Subcutaneous abdominal adipose tissue (tissue), 5 donors: ENCODE results near the gene SLC25A42.
"Not testable (repeated sequence)": the region's sequence is repeated elsewhere in the genome, so short reads cannot be mapped to it uniquely, and the experiment has no call there.

ENCODE experiments used
- H3K27ac ChIP-seq: one replicate; pipeline ENCODE4 v1.7.0; 2013; ENCODE audit warnings: low read depth, mild to moderate bottlenecking, inconsistent platforms, low read length, moderate library complexity
- H3K27me3 ChIP-seq, 5 donors: one replicate each; pipeline ENCODE4 v1.7.0; 2013; ENCODE audit warnings: low read length in 5 of 5, inconsistent platforms in 1 of 5; ENCODE audit not compliant: control insufficient read depth in 5 of 5, insufficient read depth in 4 of 5
- H3K36me3 ChIP-seq, 5 donors: one replicate each; pipeline ENCODE4 v1.7.0; 2013; ENCODE audit warnings: low read length in 5 of 5; ENCODE audit not compliant: control insufficient read depth in 5 of 5, insufficient read depth in 5 of 5
- H3K4me1 ChIP-seq, 5 donors: one replicate each; pipeline ENCODE4 v1.7.0; 2013; ENCODE audit warnings: low read length in 5 of 5, mild to moderate bottlenecking in 3 of 5, moderate library complexity in 1 of 5; ENCODE audit not compliant: control insufficient read depth in 5 of 5, insufficient read depth in 5 of 5
- H3K4me3 ChIP-seq, 5 donors: one replicate each; pipeline ENCODE4 v1.7.0; 2013; ENCODE audit warnings: low read length in 5 of 5, low read depth in 1 of 5
- H3K9ac ChIP-seq, 5 donors: one replicate each; pipeline ENCODE4 v1.7.0; 2013; ENCODE audit warnings: low read length in 5 of 5, mild to moderate bottlenecking in 4 of 5, moderate library complexity in 3 of 5
- H3K9me3 ChIP-seq, 5 donors: one replicate each; pipeline ENCODE4 v1.7.0; 2013; ENCODE audit warnings: low read length in 5 of 5; ENCODE audit not compliant: control insufficient read depth in 5 of 5
- donor health status: healthy.
- donor health status: healthy.
- donor health status: healthy.
- donor health status: healthy.
- donor health status: healthy.

Gene SLC25A42

GRCh38 chr19:19063183-19064097, at the start of gene SLC25A42:
SLC25A42 (plus strand) TSS chr19:19063994; CDS start chr19:19096125, 32,131 bp downstream.
- H3K27me3 ChIP-seq = no peaks in the 10 kb centered on the region
- no peaks in the 10 kb centered on the region for H3K9me3 ChIP-seq
- H3K4me3 ChIP-seq = peak within 1 kb of the TSS; percentile 79 to 94 (median 89)
- peak within 1 kb of the TSS; percentile 4 to 88 (median 78) for H3K9ac ChIP-seq
- peaks cover 7 to 60% (median 57%) of the 10 kb centered on the region in 5 donors for H3K4me1 ChIP-seq
- peak within 1 kb of the TSS; percentile 44 for H3K27ac ChIP-seq
- H3K36me3 ChIP-seq = peaks cover 0 to 6% (median 3%) of the 10 kb centered on the region in 5 donors

- H3K27ac ChIP-seq = no peak overlapping the region
- H3K4me3 ChIP-seq = no peak overlapping the region
- no peaks in the 10 kb centered on the region for H3K27me3 ChIP-seq
- peaks cover 5 to 74% (median 59%) of the 10 kb centered on the region in 5 donors for H3K36me3 ChIP-seq
- H3K4me1 ChIP-seq = peaks cover 0 to 3% (median 0%) of the 10 kb centered on the region in 5 donors
- H3K9me3 ChIP-seq = no peaks in the 10 kb centered on the region
- H3K9ac ChIP-seq = no peak overlapping the region
These were observed 42.7 kb upstream of the SLC25A42 start for GRCh38 chr19:19021115-19021514.

- Histone ChIP-seq H3K9ac (no peak overlapping the region), H3K9me3 (no peaks in the 10 kb centered on the region), H3K36me3 (peaks cover 4 to 74% (median 57%) of the 10 kb centered on the region in 5 donors), H3K27me3 (no peaks in the 10 kb centered on the region), H3K27ac (no peak overlapping the region), H3K4me1 (peaks cover 0 to 3% (median 0%) of the 10 kb centered on the region in 5 donors), H3K4me3 (no peak overlapping the region)
These were observed 41.3 kb upstream of the SLC25A42 start for GRCh38 chr19:19022380-19022961.

GRCh38 chr19:19023376-19023775, 40.4 kb upstream of the SLC25A42 start:
- not testable (repeated sequence) for H3K4me3 ChIP-seq, H3K9ac ChIP-seq, H3K27ac ChIP-seq, H3K27me3 ChIP-seq, H3K4me1 ChIP-seq, H3K9me3 ChIP-seq
- H3K36me3 ChIP-seq = peaks cover 8 to 75% (median 58%) of the 10 kb centered on the region in 5 donors

GRCh38 chr19:19025861-19026260, 37.9 kb upstream of the SLC25A42 start:
- peaks cover 9 to 85% (median 63%) of the 10 kb centered on the region in 5 donors for H3K36me3 ChIP-seq

GRCh38 chr19:19026299-19026971, 37.4 kb upstream of the SLC25A42 start:
- H3K36me3 ChIP-seq = peaks cover 9 to 85% (median 63%) of the 10 kb centered on the region in 5 donors
- H3K9ac ChIP-seq = peak overlapping the region in 3 of 5 donors; percentile 12 to 53 (median 17)
- no peak overlapping the region for H3K27ac ChIP-seq

More at GRCh38 chr19:19025861-19026260, 37.9 kb upstream of the SLC25A42 start:
- Histone ChIP-seq H3K4me3 (no peak overlapping the region), H3K9me3 (no peaks in the 10 kb centered on the region), H3K27me3 (no peaks in the 10 kb centered on the region), H3K4me1 (peaks cover 0 to 3% (median 0%) of the 10 kb centered on the region in 5 donors), H3K9ac (peak overlapping the region in 1 of 5 donors; percentile 48), H3K27ac (no peak overlapping the region)

GRCh38 chr19:19027228-19027627, 36.6 kb upstream of the SLC25A42 start:
- H3K27ac ChIP-seq = no peak overlapping the region
- peaks cover 9 to 78% (median 62%) of the 10 kb centered on the region in 5 donors for H3K36me3 ChIP-seq
- no peak overlapping the region for H3K4me3 ChIP-seq
- H3K9ac ChIP-seq = no peak overlapping the region
- no peaks in the 10 kb centered on the region for H3K27me3 ChIP-seq
- no peaks in the 10 kb centered on the region for H3K9me3 ChIP-seq
- H3K4me1 ChIP-seq = peaks cover 2 to 8% (median 6%) of the 10 kb centered on the region in 5 donors

More at GRCh38 chr19:19026299-19026971, 37.4 kb upstream of the SLC25A42 start:
- H3K27me3 ChIP-seq = no peaks in the 10 kb centered on the region
- H3K9me3 ChIP-seq = no peaks in the 10 kb centered on the region
- H3K4me3 ChIP-seq = no peak overlapping the region
- H3K4me1 ChIP-seq = peaks cover 0 to 2% (median 0%) of the 10 kb centered on the region in 5 donors

GRCh38 chr19:19028526-19028925, 35.3 kb upstream of the SLC25A42 start:
- peaks cover 9 to 65% (median 49%) of the 10 kb centered on the region in 5 donors for H3K36me3 ChIP-seq
- H3K4me1 ChIP-seq = peaks cover 2 to 15% (median 14%) of the 10 kb centered on the region in 5 donors
- no peak overlapping the region for H3K27ac ChIP-seq
- H3K9me3 ChIP-seq = no peaks in the 10 kb centered on the region
- H3K4me3 ChIP-seq = no peak overlapping the region
- no peak overlapping the region for H3K9ac ChIP-seq
- H3K27me3 ChIP-seq = no peaks in the 10 kb centered on the region

GRCh38 chr19:19031891-19032290, 31.9 kb upstream of the SLC25A42 start:
- Histone ChIP-seq H3K36me3 (peaks cover 9 to 32% (median 21%) of the 10 kb centered on the region in 5 donors), H3K4me3 (peak overlapping the region in 1 of 5 donors; percentile 93), H3K4me1 (peaks cover 2 to 25% (median 23%) of the 10 kb centered on the region in 5 donors), H3K27ac (peak overlapping the region; percentile 90), H3K9ac (peak overlapping the region in 3 of 5 donors; percentile 51 to 95 (median 61)), H3K9me3 (no peaks in the 10 kb centered on the region), H3K27me3 (no peaks in the 10 kb centered on the region)
